A673 (cell line): ENCODE data around the gene MAPK8. TPM values are rescaled to one million over a fixed set of nuclear protein-coding genes. Genes with fewer than 3 reads are reported as not detected.

Experiments
- BruUV-seq: library from RNA; stranded (reverse); fragments of 400-500 nt; replicated peaks from 2 replicates; lab custom pipeline; 2021; lab: Mats Ljungman, UMichigan
- CTCF ChIA-PET: fragments of 300-600 bp; sonication (Branson Sonifier 250); formaldehyde crosslinking; loops from one replicate; lab custom pipeline; 2022; ENCODE audit warnings: antibody characterized with exemption; lab: Charles Lee
- POLR2A ChIA-PET: fragments of 300-600 bp; sonication (Branson Sonifier 250); formaldehyde crosslinking; loops from one replicate; lab custom pipeline; 2022; ENCODE audit warnings: antibody characterized with exemption; ENCODE audit not compliant: low non-redundant PET; lab: Charles Lee
- DNase-seq: peaks from one replicate; pipeline ENCODE4 v3.0.0-alpha.2; 2015; ENCODE audit warnings: low spot score
- H3K27ac ChIP-seq: fragments of 200-600 bp; sonication (generic); 2 replicates; pipeline ENCODE4 v1.5.1; 2016; ENCODE audit warnings: mixed run types, low read depth, mild to moderate bottlenecking, mixed read lengths, antibody characterized with exemption, low read length; ENCODE audit not compliant: poor library complexity, severe bottlenecking
- H3K27me3 ChIP-seq: fragments of 200-600 bp; sonication (generic); replicated peaks from 2 replicates; pipeline ENCODE4 v1.6.1; 2017; ENCODE audit warnings: mixed run types, low read depth, mild to moderate bottlenecking, mixed read lengths, antibody characterized with exemption, low read length; ENCODE audit not compliant: insufficient read depth, poor library complexity
- H3K36me3 ChIP-seq: fragments of 200-600 bp; sonication (generic); 2 replicates; pipeline ENCODE4 v1.6.1; 2016; ENCODE audit warnings: mixed run types, mild to moderate bottlenecking, mixed read lengths, antibody characterized with exemption, low read length; ENCODE audit not compliant: insufficient read depth, poor library complexity, severe bottlenecking
- H3K4me1 ChIP-seq: fragments of 200-600 bp; sonication (generic); 2 replicates; pipeline ENCODE4 v1.6.1; 2017; ENCODE audit warnings: mixed run types, mild to moderate bottlenecking, mixed read lengths, antibody characterized with exemption, low read length; ENCODE audit not compliant: insufficient read depth, poor library complexity, severe bottlenecking
- H3K4me3 ChIP-seq: fragments of 200-600 bp; sonication (generic); 2 replicates; pipeline ENCODE4 v1.5.1; 2016; ENCODE audit warnings: low read depth, mixed run types, mild to moderate bottlenecking, mixed read lengths, low read length; ENCODE audit not compliant: poor library complexity, severe bottlenecking
- H3K9me3 ChIP-seq: fragments of 200-600 bp; sonication (generic); 2 replicates; pipeline ENCODE4 v1.6.1; 2016; ENCODE audit warnings: mixed run types, low read depth, mild to moderate bottlenecking, mixed read lengths, antibody characterized with exemption, low read length; ENCODE audit not compliant: poor library complexity, severe bottlenecking
- CTCF ChIP-seq: fragments of 300-800, 200-600 bp; sonication (generic); conservative IDR thresholded peaks from 2 replicates; pipeline ENCODE4 v1.5.1; 2017; ENCODE audit warnings: low read depth, mild to moderate bottlenecking, antibody characterized with exemption, low read length, moderate library complexity, mixed read lengths
- EZH2 ChIP-seq: fragments of 200-600 bp; sonication (generic); IDR thresholded peaks from 2 replicates; pipeline ENCODE4 v1.6.1; 2017; ENCODE audit warnings: borderline replicate concordance, low read depth, mild to moderate bottlenecking, mixed read lengths, antibody characterized with exemption, low read length; ENCODE audit not compliant: poor library complexity, severe bottlenecking
- intact Hi-C: fragments of 100-400 bp; cut with micrococcal nuclease; formaldehyde crosslinking; loops from one replicate; pipeline ENCODE4 v1.10.0; 2022; ENCODE audit not compliant: unreplicated experiment
- total RNA-seq: library from RNA; stranded (reverse); gene quantifications from 2 replicates; pipeline ENCODE4 v1.2.3, GENCODE V29; 2021

Gene MAPK8
- total RNA-seq, 1 experiment from 2014 or later, result 52.0 TPM

DNA sequence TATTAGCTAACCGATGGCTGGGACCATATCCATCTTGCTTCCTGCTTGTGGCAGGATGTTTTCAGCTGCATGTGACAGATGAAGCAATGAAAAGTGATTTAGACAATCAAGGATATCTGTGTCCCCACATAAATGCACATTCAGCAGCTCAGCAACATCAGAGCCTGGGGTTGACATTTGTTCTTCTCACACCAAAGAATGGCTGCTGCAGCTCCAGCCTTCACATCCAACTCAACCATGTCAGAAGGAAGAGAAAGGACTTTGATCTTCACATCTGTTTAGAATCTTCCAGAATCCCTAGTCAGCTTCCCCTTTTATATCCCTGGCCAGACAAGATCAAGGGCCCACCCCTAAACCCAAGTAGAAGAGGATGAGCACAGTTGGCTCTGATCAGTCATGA, 20.1 kb upstream of the MAPK8 start:
- CTCF ChIA-PET, result no interaction called here
- peaks cover 5% of the 10 kb centered on the region for H3K9me3 ChIP-seq
- no peak overlapping the region for H3K27ac ChIP-seq
- H3K36me3 ChIP-seq, result no peaks in the 10 kb centered on the region
- TF ChIP-seq EZH2 (no peak), CTCF (no peak)
- POLR2A ChIA-PET, result no interaction called here
- no peak overlapping the region for H3K4me3 ChIP-seq
- peaks cover 4% of the 10 kb centered on the region for H3K4me1 ChIP-seq
- intact Hi-C loops, result no loop called here
- no peaks in the 10 kb centered on the region for H3K27me3 ChIP-seq
- no peak for DNase-seq
- BruUV-seq, result no TSS peak

- Histone ChIP-seq H3K4me1 (peaks cover 4% of the 10 kb centered on the region), H3K27ac (no peak overlapping the region), H3K36me3 (no peaks in the 10 kb centered on the region), H3K9me3 (peaks cover 5% of the 10 kb centered on the region), H3K27me3 (no peaks in the 10 kb centered on the region), H3K4me3 (no peak overlapping the region)
- CTCF ChIA-PET, result no interaction called here
- TF ChIP-seq EZH2, result no peak
- no peak for TF ChIP-seq CTCF
- intact Hi-C loops, result no loop called here
- POLR2A ChIA-PET, result no interaction called here
- no peak for DNase-seq
- BruUV-seq, result no TSS peak
Observed at GRCh38 chr10:48287417-48288391, 18.8 kb upstream of the MAPK8 start.

GRCh38 chr10:48288661-48289060, 17.8 kb upstream of the MAPK8 start:
- ChIA-PET POLR2A (no interaction called here), CTCF (no interaction called here)
- H3K4me3 ChIP-seq, result no peak overlapping the region
- intact Hi-C loops, result loop anchor here (1.0 kb wide), 1 partner anchor 73 kb away; no protein-coding TSS in a partner anchor
- no peak for DNase-seq
- no peaks in the 10 kb centered on the region for H3K27me3 ChIP-seq
- H3K36me3 ChIP-seq, result no peaks in the 10 kb centered on the region
- H3K27ac ChIP-seq, result no peak overlapping the region
- peaks cover 4% of the 10 kb centered on the region for H3K9me3 ChIP-seq
- no TSS peak for BruUV-seq
- H3K4me1 ChIP-seq, result peaks cover 4% of the 10 kb centered on the region
- no peak for TF ChIP-seq CTCF
- no peak for TF ChIP-seq EZH2
